Measurements from ENCODE around the gene C16orf92. TPM values are rescaled to one million over a fixed set of nuclear protein-coding genes. Genes with fewer than 3 reads are reported as not detected.
A peak's percentile ranks its signal among the peaks of the same experiment; 100 is the strongest.

Gene C16orf92
- polyA plus RNA-seq, 4 donors: not detected

GRCh38 chr16:29978564-29979270, 44.3 kb upstream of the C16orf92 start:
- Histone ChIP-seq H3K9me3 (ENCODE audit: control insufficient read depth in 2 of 2, insufficient read depth in 1 of 2, low read depth in 1 of 2, low read length in 1 of 2) (no peaks in the 10 kb centered on the region), H3K4me1 (ENCODE audit: control insufficient read depth in 3 of 3, insufficient read depth in 2 of 3, low read depth in 1 of 3, low read length in 2 of 3) (peaks cover 0 to 24% (median 12%) of the 10 kb centered on the region in 3 donors), H3K4me3 (ENCODE audit: low read depth in 1 of 3, low read length in 3 of 3) (no peak overlapping the region), H3K36me3 (ENCODE audit: control insufficient read depth in 3 of 3, insufficient read depth in 2 of 3, low read depth in 1 of 3, low read length in 3 of 3) (peaks cover 21 to 60% (median 34%) of the 10 kb centered on the region in 3 donors), H3K27me3 (ENCODE audit: control insufficient read depth in 3 of 3, insufficient read depth in 3 of 3, low read length in 3 of 3) (no peaks in the 10 kb centered on the region), H3K27ac (ENCODE audit: low read depth in 1 of 3, low read length in 2 of 3) (peak overlapping the region in 1 of 3 donors; percentile 8)
- FAIRE-seq (no peak), DNase-seq (peak in 1 of 2 donors; percentile 64)
- 89 to 92% (median 90%) methylated on average over 9 of the region's 9 CpGs for WGBS, 3 donors

- no peak for FAIRE-seq
Measured at GRCh38 chr16:29982560-29983419, 40.2 kb upstream of the C16orf92 start.

GRCh38 chr16:29983420-29984136, 39.4 kb upstream of the C16orf92 start:
- no peak for FAIRE-seq
- Histone ChIP-seq H3K4me1 (ENCODE audit: control insufficient read depth in 3 of 3, insufficient read depth in 2 of 3, low read depth in 1 of 3, low read length in 2 of 3) (no peaks in the 10 kb centered on the region), H3K27ac (ENCODE audit: low read depth in 1 of 3, low read length in 2 of 3) (no peak overlapping the region), H3K27me3 (ENCODE audit: control insufficient read depth in 3 of 3, insufficient read depth in 3 of 3, low read length in 3 of 3) (no peaks in the 10 kb centered on the region), H3K9me3 (ENCODE audit: control insufficient read depth in 2 of 2, insufficient read depth in 1 of 2, low read depth in 1 of 2, low read length in 1 of 2) (no peaks in the 10 kb centered on the region), H3K36me3 (ENCODE audit: control insufficient read depth in 3 of 3, insufficient read depth in 2 of 3, low read depth in 1 of 3, low read length in 3 of 3) (peaks cover 32 to 91% (median 54%) of the 10 kb centered on the region in 3 donors), H3K4me3 (ENCODE audit: low read depth in 1 of 3, low read length in 3 of 3) (no peak overlapping the region)
- WGBS, 3 donors: 92 to 95% (median 92%) methylated on average over 12 of the region's 12 CpGs
- DNase-seq: no peak

More at GRCh38 chr16:29982560-29983419, 40.2 kb upstream of the C16orf92 start:
- Histone ChIP-seq H3K27ac (ENCODE audit: low read depth in 1 of 3, low read length in 2 of 3) (no peak overlapping the region), H3K9me3 (ENCODE audit: control insufficient read depth in 2 of 2, insufficient read depth in 1 of 2, low read depth in 1 of 2, low read length in 1 of 2) (no peaks in the 10 kb centered on the region), H3K27me3 (ENCODE audit: control insufficient read depth in 3 of 3, insufficient read depth in 3 of 3, low read length in 3 of 3) (no peaks in the 10 kb centered on the region), H3K36me3 (ENCODE audit: control insufficient read depth in 3 of 3, insufficient read depth in 2 of 3, low read depth in 1 of 3, low read length in 3 of 3) (peaks cover 32 to 91% (median 54%) of the 10 kb centered on the region in 3 donors), H3K4me1 (ENCODE audit: control insufficient read depth in 3 of 3, insufficient read depth in 2 of 3, low read depth in 1 of 3, low read length in 2 of 3) (no peaks in the 10 kb centered on the region), H3K4me3 (ENCODE audit: low read depth in 1 of 3, low read length in 3 of 3) (no peak overlapping the region)
- DNase-seq: no peak
- 91 to 94% (median 92%) methylated on average over 20 to 24 of the region's 24 CpGs for WGBS, 3 donors

- DNase-seq (no peak), FAIRE-seq (no peak)
- WGBS, 3 donors: 85 to 95% (median 90%) methylated on average over 6 of the region's 6 CpGs
Measured at GRCh38 chr16:29984137-29984763, 38.7 kb upstream of the C16orf92 start.

GRCh38 chr16:29984764-29985147, 38.2 kb upstream of the C16orf92 start:
- FAIRE-seq: no peak
- Histone ChIP-seq H3K4me3 (ENCODE audit: low read depth in 1 of 3, low read length in 3 of 3) (no peak overlapping the region), H3K36me3 (ENCODE audit: control insufficient read depth in 3 of 3, insufficient read depth in 2 of 3, low read depth in 1 of 3, low read length in 3 of 3) (peaks cover 30 to 92% (median 52%) of the 10 kb centered on the region in 3 donors), H3K9me3 (ENCODE audit: control insufficient read depth in 2 of 2, insufficient read depth in 1 of 2, low read depth in 1 of 2, low read length in 1 of 2) (no peaks in the 10 kb centered on the region), H3K27me3 (ENCODE audit: control insufficient read depth in 3 of 3, insufficient read depth in 3 of 3, low read length in 3 of 3) (no peaks in the 10 kb centered on the region), H3K4me1 (ENCODE audit: control insufficient read depth in 3 of 3, insufficient read depth in 2 of 3, low read depth in 1 of 3, low read length in 2 of 3) (no peaks in the 10 kb centered on the region), H3K27ac (ENCODE audit: low read depth in 1 of 3, low read length in 2 of 3) (no peak overlapping the region)
- 89 to 94% (median 94%) methylated on average over 5 of the region's 5 CpGs for WGBS, 3 donors
- DNase-seq: no peak

More at GRCh38 chr16:29984137-29984763, 38.7 kb upstream of the C16orf92 start:
- Histone ChIP-seq H3K4me3 (ENCODE audit: low read depth in 1 of 3, low read length in 3 of 3) (no peak overlapping the region), H3K27me3 (ENCODE audit: control insufficient read depth in 3 of 3, insufficient read depth in 3 of 3, low read length in 3 of 3) (no peaks in the 10 kb centered on the region), H3K4me1 (ENCODE audit: control insufficient read depth in 3 of 3, insufficient read depth in 2 of 3, low read depth in 1 of 3, low read length in 2 of 3) (no peaks in the 10 kb centered on the region), H3K27ac (ENCODE audit: low read depth in 1 of 3, low read length in 2 of 3) (no peak overlapping the region), H3K9me3 (ENCODE audit: control insufficient read depth in 2 of 2, insufficient read depth in 1 of 2, low read depth in 1 of 2, low read length in 1 of 2) (no peaks in the 10 kb centered on the region), H3K36me3 (ENCODE audit: control insufficient read depth in 3 of 3, insufficient read depth in 2 of 3, low read depth in 1 of 3, low read length in 3 of 3) (peaks cover 30 to 91% (median 56%) of the 10 kb centered on the region in 3 donors)

- DNase-seq: no peak
- Histone ChIP-seq H3K36me3 (ENCODE audit: control insufficient read depth in 3 of 3, insufficient read depth in 2 of 3, low read depth in 1 of 3, low read length in 3 of 3) (peaks cover 30 to 86% (median 50%) of the 10 kb centered on the region in 3 donors), H3K27me3 (ENCODE audit: control insufficient read depth in 3 of 3, insufficient read depth in 3 of 3, low read length in 3 of 3) (no peaks in the 10 kb centered on the region), H3K4me3 (ENCODE audit: low read depth in 1 of 3, low read length in 3 of 3) (no peak overlapping the region), H3K27ac (ENCODE audit: low read depth in 1 of 3, low read length in 2 of 3) (no peak overlapping the region), H3K9me3 (ENCODE audit: control insufficient read depth in 2 of 2, insufficient read depth in 1 of 2, low read depth in 1 of 2, low read length in 1 of 2) (no peaks in the 10 kb centered on the region), H3K4me1 (ENCODE audit: control insufficient read depth in 3 of 3, insufficient read depth in 2 of 3, low read depth in 1 of 3, low read length in 2 of 3) (no peaks in the 10 kb centered on the region)
- FAIRE-seq: no peak
- whole genome bisulfite sequencing, 3 donors: 94 to 98% (median 94%) methylated on average over 27 to 28 of the region's 28 CpGs
Measured at GRCh38 chr16:29985271-29985811, 37.7 kb upstream of the C16orf92 start.

GRCh38 chr16:29986231-29986630, 36.8 kb upstream of the C16orf92 start:
- WGBS, 3 donors: 93 to 96% (median 96%) methylated on average over 20 of the region's 20 CpGs
- DNase-seq (no peak), FAIRE-seq (no peak)
- Histone ChIP-seq H3K4me3 (ENCODE audit: low read depth in 1 of 3, low read length in 3 of 3) (no peak overlapping the region), H3K27ac (ENCODE audit: low read depth in 1 of 3, low read length in 2 of 3) (no peak overlapping the region), H3K27me3 (ENCODE audit: control insufficient read depth in 3 of 3, insufficient read depth in 3 of 3, low read length in 3 of 3) (no peaks in the 10 kb centered on the region), H3K4me1 (ENCODE audit: control insufficient read depth in 3 of 3, insufficient read depth in 2 of 3, low read depth in 1 of 3, low read length in 2 of 3) (no peaks in the 10 kb centered on the region), H3K36me3 (ENCODE audit: control insufficient read depth in 3 of 3, insufficient read depth in 2 of 3, low read depth in 1 of 3, low read length in 3 of 3) (peaks cover 31 to 93% (median 51%) of the 10 kb centered on the region in 3 donors), H3K9me3 (ENCODE audit: control insufficient read depth in 2 of 2, insufficient read depth in 1 of 2, low read depth in 1 of 2, low read length in 1 of 2) (no peaks in the 10 kb centered on the region)
